Caco-2 (cell line): ENCODE data around the gene FBXW10. TPM values are rescaled to one million over a fixed set of nuclear protein-coding genes. Genes with fewer than 3 reads are reported as not detected.
"Not testable (repeated sequence)": the region's sequence is repeated elsewhere in the genome, so short reads cannot be mapped to it uniquely, and the experiment has no call there.

Source experiments
- Bru-seq: library from RNA; stranded (reverse); fragments of 400-500 nt; gene quantifications from one replicate; lab custom pipeline; 2021; lab: Mats Ljungman, UMichigan
- BruChase-seq, 2 experiments: library from RNA; stranded (reverse); fragments of 400-500 nt; gene quantifications; one replicate each; lab custom pipeline; 2021; lab: Mats Ljungman, UMichigan
- BruUV-seq: library from RNA; stranded (reverse); fragments of 400-500 nt; replicated peaks from 2 replicates; lab custom pipeline; 2021; lab: Mats Ljungman, UMichigan
- CTCF ChIA-PET: fragments of 300-600 bp; sonication (Branson Sonifier 250); formaldehyde crosslinking; loops from one replicate; lab custom pipeline; 2022; ENCODE audit warnings: antibody characterized with exemption; lab: Charles Lee
- POLR2A ChIA-PET: fragments of 300-600 bp; sonication (Branson Sonifier 250); formaldehyde crosslinking; loops from one replicate; lab custom pipeline; 2022; ENCODE audit warnings: antibody characterized with exemption; lab: Charles Lee
- DNase-seq, 2 experiments: peaks; one replicate each; pipeline versions ENCODE4 v3.0.0 to v3.0.0-alpha.2; 2020 to 2022
- H3K27me3 ChIP-seq: replicated peaks from 2 replicates; pipeline ENCODE4 v1.6.0; 2011; ENCODE audit warnings: low read length; ENCODE audit not compliant: control insufficient read depth, insufficient read depth
- H3K36me3 ChIP-seq: 2 replicates; pipeline ENCODE4 v1.5.1; 2011; ENCODE audit warnings: low read length; ENCODE audit not compliant: control insufficient read depth, insufficient read depth
- H3K4me1 ChIP-seq: fragments of 250-450 bp; sonication (Bioruptor Pico); 2 replicates; pipeline ENCODE4 v1.5.1; 2020; ENCODE audit warnings: mild to moderate bottlenecking
- H3K4me3 ChIP-seq: 2 replicates; pipeline ENCODE4 v1.5.1; 2011; ENCODE audit warnings: low read depth, mild to moderate bottlenecking, control low read depth, low read length
- H3K9me3 ChIP-seq: fragments of 250-450 bp; sonication (Bioruptor Pico); 2 replicates; pipeline ENCODE4 v1.5.1; 2020; ENCODE audit warnings: mild to moderate bottlenecking, moderate library complexity
- H3K27ac Mint-ChIP-seq: one replicate; pipeline ENCODE4 v1.8.0; 2022; ENCODE audit warnings: mixed read lengths; ENCODE audit not compliant: unreplicated experiment
- H3K27me3 Mint-ChIP-seq: one replicate; pipeline ENCODE4 v1.8.0; 2022; ENCODE audit warnings: mixed read lengths; ENCODE audit not compliant: insufficient read depth, unreplicated experiment
- H3K36me3 Mint-ChIP-seq: one replicate; pipeline ENCODE4 v1.8.0; 2022; ENCODE audit warnings: mild to moderate bottlenecking, mixed read lengths; ENCODE audit not compliant: insufficient read depth, unreplicated experiment
- H3K4me1 Mint-ChIP-seq: one replicate; pipeline ENCODE4 v1.8.0; 2022; ENCODE audit warnings: low read depth, mixed read lengths; ENCODE audit not compliant: unreplicated experiment
- H3K4me3 Mint-ChIP-seq: one replicate; pipeline ENCODE4 v1.8.0; 2022; ENCODE audit warnings: mild to moderate bottlenecking, moderate library complexity, mixed read lengths; ENCODE audit not compliant: unreplicated experiment
- H3K9me3 Mint-ChIP-seq: one replicate; pipeline ENCODE4 v1.8.0; 2022; ENCODE audit warnings: mixed read lengths; ENCODE audit not compliant: unreplicated experiment
- intact Hi-C: fragments of 100-400 bp; cut with micrococcal nuclease; formaldehyde crosslinking; loops from one replicate; pipeline ENCODE4 v1.10.0; 2022; ENCODE audit not compliant: unreplicated experiment
- long read RNA-seq: library from polyadenylated mRNA; stranded (forward); transcript quantifications from one replicate; pipeline ENCODE4 v2.0.0, GENCODE V29; 2022
- total RNA-seq: library from RNA; stranded (reverse); gene quantifications from 2 replicates; pipeline ENCODE4 v1.2.3, GENCODE V29; 2022

The FBXW10 gene, protein sequence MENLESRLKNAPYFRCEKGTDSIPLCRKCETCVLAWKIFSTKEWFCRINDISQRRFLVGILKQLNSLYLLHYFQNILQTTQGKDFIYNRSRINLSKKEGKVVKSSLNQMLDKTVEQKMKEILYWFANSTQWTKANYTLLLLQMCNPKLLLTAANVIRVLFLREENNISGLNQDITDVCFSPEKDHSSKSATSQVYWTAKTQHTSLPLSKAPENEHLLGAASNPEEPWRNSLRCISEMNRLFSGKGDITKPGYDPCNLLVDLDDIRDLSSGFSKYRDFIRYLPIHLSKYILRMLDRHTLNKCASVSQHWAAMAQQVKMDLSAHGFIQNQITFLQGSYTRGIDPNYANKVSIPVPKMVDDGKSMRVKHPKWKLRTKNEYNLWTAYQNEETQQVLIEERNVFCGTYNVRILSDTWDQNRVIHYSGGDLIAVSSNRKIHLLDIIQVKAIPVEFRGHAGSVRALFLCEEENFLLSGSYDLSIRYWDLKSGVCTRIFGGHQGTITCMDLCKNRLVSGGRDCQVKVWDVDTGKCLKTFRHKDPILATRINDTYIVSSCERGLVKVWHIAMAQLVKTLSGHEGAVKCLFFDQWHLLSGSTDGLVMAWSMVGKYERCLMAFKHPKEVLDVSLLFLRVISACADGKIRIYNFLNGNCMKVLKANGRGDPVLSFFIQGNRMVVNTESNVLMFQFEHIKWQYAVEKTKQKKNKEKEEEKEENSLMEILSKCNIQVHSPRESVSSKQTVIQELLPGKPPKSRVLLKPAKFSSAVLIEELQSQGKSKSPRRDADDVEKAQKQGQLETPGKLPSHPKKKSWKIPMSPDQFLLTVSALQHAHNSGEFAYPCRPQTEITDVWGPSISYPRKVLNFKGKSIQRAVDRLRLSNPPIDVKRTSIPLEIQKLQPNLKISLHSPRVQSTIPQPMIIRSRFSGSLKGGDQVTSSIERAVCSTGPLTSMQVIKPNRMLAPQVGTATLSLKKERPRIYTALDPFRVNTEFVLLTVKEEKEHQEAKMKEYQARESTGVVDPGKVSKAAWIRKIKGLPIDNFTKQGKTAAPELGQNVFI
- total RNA-seq (0.11 TPM in 1 of 2 replicates, not detected in the other), Bru-seq, nascent RNA (percentile 12 among the genes with signal in this experiment), BruChase-seq, experiment 1, labeled RNA remaining after a 2-hour chase (percentile 7 among the genes with signal in this experiment), BruChase-seq, experiment 2, labeled RNA remaining after a 6-hour chase (percentile 10 among the genes with signal in this experiment)
- long read RNA-seq: 0 reads

DNA sequence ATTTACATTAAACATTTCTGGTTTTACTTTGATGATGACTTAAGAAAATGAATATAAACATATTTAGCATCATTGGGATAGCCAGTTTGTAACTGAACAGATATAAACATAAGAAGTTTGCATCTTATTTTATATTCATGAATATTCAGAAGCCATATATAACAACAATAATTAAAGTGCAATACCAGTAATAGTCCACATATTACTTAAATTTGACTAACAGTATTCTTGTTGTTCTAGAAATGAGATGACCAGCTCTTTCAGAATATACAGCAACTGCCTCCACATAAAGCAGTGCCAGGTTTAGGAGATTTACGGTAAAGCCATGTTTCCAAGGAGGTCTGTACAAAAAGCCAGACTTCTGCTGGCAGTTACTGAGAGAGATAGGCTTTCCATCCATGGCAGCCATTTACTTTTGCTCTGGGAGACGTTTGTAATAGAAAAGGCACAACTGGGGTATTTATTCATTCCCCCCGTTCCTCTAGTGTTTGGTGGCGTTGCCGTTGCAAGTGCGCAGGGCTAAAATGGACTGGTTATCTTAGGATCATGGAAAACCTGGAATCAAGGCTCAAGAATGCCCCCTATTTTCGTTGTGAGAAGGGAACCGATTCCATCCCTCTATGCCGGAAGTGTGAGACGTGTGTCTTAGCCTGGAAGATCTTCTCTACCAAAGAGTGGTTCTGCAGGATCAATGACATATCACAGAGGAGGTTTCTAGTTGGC is at the start of gene FBXW10:
Gene FBXW10 (plus strand): TSS at position 356 of the 723 bp plus-strand sequence. CDS start 191 bp downstream, at position 547.
- H3K4me3 Mint-ChIP-seq, H3K4me3 ChIP-seq, H3K36me3 Mint-ChIP-seq, H3K27me3 Mint-ChIP-seq, H3K27ac Mint-ChIP-seq, intact Hi-C loops, H3K4me1 ChIP-seq, H3K9me3 Mint-ChIP-seq, POLR2A ChIA-PET, H3K36me3 ChIP-seq, BruUV-seq, CTCF ChIA-PET, H3K9me3 ChIP-seq, H3K27me3 ChIP-seq, DNase-seq: not testable (repeated sequence)
- H3K4me1 Mint-ChIP-seq: peaks cover 10% of the 10 kb centered on the region

- DNase-seq, H3K4me3 Mint-ChIP-seq, H3K36me3 ChIP-seq, H3K9me3 ChIP-seq, H3K4me1 ChIP-seq, intact Hi-C loops, H3K27me3 Mint-ChIP-seq, BruUV-seq, POLR2A ChIA-PET, H3K4me1 Mint-ChIP-seq, H3K27ac Mint-ChIP-seq, H3K27me3 ChIP-seq, H3K36me3 Mint-ChIP-seq, H3K9me3 Mint-ChIP-seq, H3K4me3 ChIP-seq, CTCF ChIA-PET: not testable (repeated sequence)
Observed at GRCh38 chr17:18695143-18695542, 48.7 kb upstream of the FBXW10 start.

- H3K27me3 ChIP-seq, H3K4me1 Mint-ChIP-seq, intact Hi-C loops, H3K36me3 Mint-ChIP-seq, H3K36me3 ChIP-seq, H3K9me3 ChIP-seq, H3K9me3 Mint-ChIP-seq, H3K27me3 Mint-ChIP-seq, H3K4me1 ChIP-seq, DNase-seq: not testable (repeated sequence)
- H3K4me3 ChIP-seq: peak overlapping the region; percentile 45
- Mint-ChIP-seq H3K27ac (peak overlapping the region; percentile 81), H3K4me3 (peak overlapping the region; percentile 92)
- POLR2A ChIA-PET: interaction anchor here (0.7 kb wide), 1 partner anchor 306 kb away, joined by 3 read pairs; no protein-coding TSS in a partner anchor
- CTCF ChIA-PET: interaction anchor here (1.3 kb wide), 1 partner anchor 73 kb away, joined by 6 read pairs; no protein-coding TSS in a partner anchor
- TSS peak; percentile 49 for BruUV-seq
Observed at GRCh38 chr17:18698473-18699103, 45.3 kb upstream of the FBXW10 start.

GRCh38 chr17:18705955-18706354 is 37.9 kb upstream of the FBXW10 start:
- POLR2A ChIA-PET, H3K4me1 ChIP-seq, DNase-seq, H3K4me3 ChIP-seq, H3K4me1 Mint-ChIP-seq, H3K27me3 Mint-ChIP-seq, H3K4me3 Mint-ChIP-seq, H3K9me3 ChIP-seq, intact Hi-C loops, H3K27me3 ChIP-seq, H3K36me3 Mint-ChIP-seq, H3K27ac Mint-ChIP-seq, H3K36me3 ChIP-seq, H3K9me3 Mint-ChIP-seq, BruUV-seq, CTCF ChIA-PET: not testable (repeated sequence)

GRCh38 chr17:18708215-18708614 is 35.6 kb upstream of the FBXW10 start:
- H3K36me3 Mint-ChIP-seq, DNase-seq, H3K27ac Mint-ChIP-seq, H3K27me3 Mint-ChIP-seq, H3K36me3 ChIP-seq, H3K4me3 ChIP-seq, H3K4me3 Mint-ChIP-seq, CTCF ChIA-PET, H3K9me3 Mint-ChIP-seq, POLR2A ChIA-PET, intact Hi-C loops, BruUV-seq, H3K4me1 Mint-ChIP-seq, H3K27me3 ChIP-seq, H3K4me1 ChIP-seq, H3K9me3 ChIP-seq: not testable (repeated sequence)
